HL-60 (cell line): ENCODE results near the gene FTSJ1.

ENCODE experiments used
- DNase-seq, 2 experiments: peaks; one replicate each; pipeline ENCODE4 v3.0.0-alpha.2; 2010 to 2020; ENCODE audit warnings: low read depth in 1 of 2, low spot score in 1 of 2
- H3K27ac ChIP-seq: fragments of 250-450 bp; sonication (Bioruptor Pico); replicated peaks from 2 replicates; pipeline ENCODE4 v1.5.1; 2020; ENCODE audit warnings: mild to moderate bottlenecking, moderate library complexity
- H3K27me3 ChIP-seq: fragments of 250-450 bp; sonication (Bioruptor Pico); 2 replicates; pipeline ENCODE4 v1.5.1; 2021; ENCODE audit warnings: mild to moderate bottlenecking, moderate library complexity; ENCODE audit not compliant: insufficient read depth, poor library complexity, severe bottlenecking
- H3K4me3 ChIP-seq: replicated peaks from 2 replicates; pipeline ENCODE4 v1.5.1; 2011; ENCODE audit warnings: mild to moderate bottlenecking, control low read depth, low read length; ENCODE audit not compliant: insufficient read depth
- CTCF ChIP-seq: IDR thresholded peaks from one replicate; pipeline ENCODE4 v1.5.1; 2011; ENCODE audit warnings: low read length, control low read depth, inconsistent platforms; ENCODE audit not compliant: insufficient read depth
- GABPA ChIP-seq: IDR thresholded peaks from 2 replicates; pipeline ENCODE4 v1.6.1; 2012; ENCODE audit warnings: low read depth
- POLR2AphosphoS5 ChIP-seq: IDR thresholded peaks from 2 replicates; pipeline ENCODE4 v1.6.1; 2012; ENCODE audit warnings: low read depth
- SPI1 ChIP-seq: IDR thresholded peaks from 2 replicates; pipeline ENCODE4 v1.6.1; 2012; ENCODE audit warnings: low read depth, mild to moderate bottlenecking, borderline replicate concordance
- TF ChIP-seq, protein P1 (sequence below): IDR thresholded peaks from 2 replicates; pipeline ENCODE4 v1.6.1; 2012; ENCODE audit warnings: low read depth; ENCODE audit not compliant: insufficient replicate concordance

The FTSJ1 gene

GRCh38 chrX:48473704-48473990, 2.4 kb upstream of the FTSJ1 start:
- Histone ChIP-seq H3K27ac (no peak overlapping the region), H3K27me3 (no peaks in the 10 kb centered on the region), H3K4me3 (no peak overlapping the region)
- TF ChIP-seq CTCF (no peak), SPI1 (no peak)
- TF ChIP-seq, protein P1, sequence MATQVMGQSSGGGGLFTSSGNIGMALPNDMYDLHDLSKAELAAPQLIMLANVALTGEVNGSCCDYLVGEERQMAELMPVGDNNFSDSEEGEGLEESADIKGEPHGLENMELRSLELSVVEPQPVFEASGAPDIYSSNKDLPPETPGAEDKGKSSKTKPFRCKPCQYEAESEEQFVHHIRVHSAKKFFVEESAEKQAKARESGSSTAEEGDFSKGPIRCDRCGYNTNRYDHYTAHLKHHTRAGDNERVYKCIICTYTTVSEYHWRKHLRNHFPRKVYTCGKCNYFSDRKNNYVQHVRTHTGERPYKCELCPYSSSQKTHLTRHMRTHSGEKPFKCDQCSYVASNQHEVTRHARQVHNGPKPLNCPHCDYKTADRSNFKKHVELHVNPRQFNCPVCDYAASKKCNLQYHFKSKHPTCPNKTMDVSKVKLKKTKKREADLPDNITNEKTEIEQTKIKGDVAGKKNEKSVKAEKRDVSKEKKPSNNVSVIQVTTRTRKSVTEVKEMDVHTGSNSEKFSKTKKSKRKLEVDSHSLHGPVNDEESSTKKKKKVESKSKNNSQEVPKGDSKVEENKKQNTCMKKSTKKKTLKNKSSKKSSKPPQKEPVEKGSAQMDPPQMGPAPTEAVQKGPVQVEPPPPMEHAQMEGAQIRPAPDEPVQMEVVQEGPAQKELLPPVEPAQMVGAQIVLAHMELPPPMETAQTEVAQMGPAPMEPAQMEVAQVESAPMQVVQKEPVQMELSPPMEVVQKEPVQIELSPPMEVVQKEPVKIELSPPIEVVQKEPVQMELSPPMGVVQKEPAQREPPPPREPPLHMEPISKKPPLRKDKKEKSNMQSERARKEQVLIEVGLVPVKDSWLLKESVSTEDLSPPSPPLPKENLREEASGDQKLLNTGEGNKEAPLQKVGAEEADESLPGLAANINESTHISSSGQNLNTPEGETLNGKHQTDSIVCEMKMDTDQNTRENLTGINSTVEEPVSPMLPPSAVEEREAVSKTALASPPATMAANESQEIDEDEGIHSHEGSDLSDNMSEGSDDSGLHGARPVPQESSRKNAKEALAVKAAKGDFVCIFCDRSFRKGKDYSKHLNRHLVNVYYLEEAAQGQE, result no peak
- no peak for DNase-seq

DNA sequence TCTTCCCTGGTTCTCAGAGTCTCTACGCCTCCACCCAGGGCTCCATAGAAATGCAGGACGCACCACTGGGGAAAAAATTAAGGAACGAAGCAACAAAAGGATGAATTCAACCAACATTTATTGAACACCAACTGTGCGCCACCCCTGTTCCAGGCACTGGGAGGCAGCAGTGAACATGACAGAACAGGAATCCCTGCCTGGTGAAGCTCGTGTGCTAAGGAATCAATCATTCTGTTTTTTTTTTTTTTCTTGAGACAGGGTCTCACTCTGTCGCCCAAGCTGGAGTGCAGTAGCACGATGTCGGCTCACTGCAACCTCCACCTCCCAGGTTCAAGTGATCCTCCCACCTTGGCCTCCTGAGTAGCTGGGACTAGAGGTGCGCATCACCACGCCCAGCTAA, 1.9 kb upstream of the FTSJ1 start:
- peak in 1 of 2 experiments; percentile 45 for DNase-seq
- no peak overlapping the region; the same call in 1 of the 2 replicates for H3K27ac ChIP-seq
- no peaks in the 10 kb centered on the region for H3K27me3 ChIP-seq
- no peak overlapping the region for H3K4me3 ChIP-seq
- TF ChIP-seq POLR2AphosphoS5 (no peak), GABPA (no peak), SPI1 (no peak), CTCF (peak; percentile 24)
- TF ChIP-seq, protein P1, result no peak

DNA sequence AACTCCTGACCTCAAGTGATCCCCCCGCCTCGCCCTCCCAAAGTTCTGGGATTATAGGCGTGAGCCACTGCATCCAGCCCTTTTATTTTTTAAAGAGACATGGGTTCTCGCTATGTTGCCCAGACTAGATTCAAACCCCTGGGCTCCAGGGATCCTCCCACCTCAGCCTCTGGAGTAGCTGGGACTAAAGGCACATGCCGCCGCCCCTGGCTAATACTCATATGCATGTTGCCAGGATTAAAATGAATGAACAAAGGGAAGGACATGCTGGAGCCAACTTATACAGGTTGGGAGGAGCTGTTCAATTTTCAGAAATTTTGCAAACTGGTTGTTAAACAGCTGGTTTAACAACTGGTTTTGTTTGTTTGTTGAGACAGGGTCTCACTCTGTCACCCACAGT, 1.4 kb upstream of the FTSJ1 start:
- peak overlapping the region; percentile 87 for H3K27ac ChIP-seq
- H3K27me3 ChIP-seq, result no peaks in the 10 kb centered on the region
- no peak for DNase-seq
- TF ChIP-seq, protein P1, result no peak
- TF ChIP-seq SPI1 (no peak), POLR2AphosphoS5 (no peak), CTCF (no peak), GABPA (no peak)
- no peak overlapping the region for H3K4me3 ChIP-seq
